GM10266 (cell line): ENCODE results near the gene POR.
"Not testable (repeated sequence)": the region's sequence is repeated elsewhere in the genome, so short reads cannot be mapped to it uniquely, and the experiment has no call there.

Experiments
- DNase-seq: peaks from one replicate; pipeline ENCODE4 v3.0.0; 2012; ENCODE audit errors: extremely low spot score
- TF ChIP-seq, protein P1 (sequence below): IDR thresholded peaks from 2 replicates; pipeline ENCODE4 v1.5.1; 2012; ENCODE audit warnings: mild to moderate bottlenecking, low read depth; ENCODE audit not compliant: control insufficient read depth, insufficient read depth; ENCODE audit errors: missing control alignments

Gene POR

DNA sequence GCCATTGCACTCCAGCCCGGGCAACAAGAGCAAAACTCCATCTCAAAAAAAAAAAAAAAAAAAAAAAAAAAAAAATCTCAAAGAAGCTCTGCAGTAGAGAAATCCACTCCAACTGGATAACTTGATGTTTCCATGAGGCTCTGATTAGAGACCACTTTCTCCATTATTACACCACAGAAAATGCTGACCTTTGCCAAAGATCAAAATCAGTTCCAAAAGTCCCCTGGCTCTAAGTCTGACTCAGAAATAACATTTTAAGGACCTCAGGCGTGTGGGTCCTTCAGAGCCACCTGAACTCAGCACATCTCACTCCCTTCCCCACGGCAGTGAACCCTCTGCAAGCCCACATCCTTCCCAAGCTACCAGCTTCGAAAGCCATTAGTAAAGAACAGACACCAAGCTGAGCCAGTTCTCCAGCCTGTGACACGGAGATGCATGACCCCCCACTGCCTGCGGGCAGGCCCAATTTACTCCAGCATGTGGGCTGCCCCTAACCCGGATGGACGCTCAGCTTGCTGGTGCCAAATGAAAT is 93.3 kb downstream of the POR start:
- no peak for DNase-seq
- TF ChIP-seq, protein P1, sequence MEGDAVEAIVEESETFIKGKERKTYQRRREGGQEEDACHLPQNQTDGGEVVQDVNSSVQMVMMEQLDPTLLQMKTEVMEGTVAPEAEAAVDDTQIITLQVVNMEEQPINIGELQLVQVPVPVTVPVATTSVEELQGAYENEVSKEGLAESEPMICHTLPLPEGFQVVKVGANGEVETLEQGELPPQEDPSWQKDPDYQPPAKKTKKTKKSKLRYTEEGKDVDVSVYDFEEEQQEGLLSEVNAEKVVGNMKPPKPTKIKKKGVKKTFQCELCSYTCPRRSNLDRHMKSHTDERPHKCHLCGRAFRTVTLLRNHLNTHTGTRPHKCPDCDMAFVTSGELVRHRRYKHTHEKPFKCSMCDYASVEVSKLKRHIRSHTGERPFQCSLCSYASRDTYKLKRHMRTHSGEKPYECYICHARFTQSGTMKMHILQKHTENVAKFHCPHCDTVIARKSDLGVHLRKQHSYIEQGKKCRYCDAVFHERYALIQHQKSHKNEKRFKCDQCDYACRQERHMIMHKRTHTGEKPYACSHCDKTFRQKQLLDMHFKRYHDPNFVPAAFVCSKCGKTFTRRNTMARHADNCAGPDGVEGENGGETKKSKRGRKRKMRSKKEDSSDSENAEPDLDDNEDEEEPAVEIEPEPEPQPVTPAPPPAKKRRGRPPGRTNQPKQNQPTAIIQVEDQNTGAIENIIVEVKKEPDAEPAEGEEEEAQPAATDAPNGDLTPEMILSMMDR: no peak

DNA sequence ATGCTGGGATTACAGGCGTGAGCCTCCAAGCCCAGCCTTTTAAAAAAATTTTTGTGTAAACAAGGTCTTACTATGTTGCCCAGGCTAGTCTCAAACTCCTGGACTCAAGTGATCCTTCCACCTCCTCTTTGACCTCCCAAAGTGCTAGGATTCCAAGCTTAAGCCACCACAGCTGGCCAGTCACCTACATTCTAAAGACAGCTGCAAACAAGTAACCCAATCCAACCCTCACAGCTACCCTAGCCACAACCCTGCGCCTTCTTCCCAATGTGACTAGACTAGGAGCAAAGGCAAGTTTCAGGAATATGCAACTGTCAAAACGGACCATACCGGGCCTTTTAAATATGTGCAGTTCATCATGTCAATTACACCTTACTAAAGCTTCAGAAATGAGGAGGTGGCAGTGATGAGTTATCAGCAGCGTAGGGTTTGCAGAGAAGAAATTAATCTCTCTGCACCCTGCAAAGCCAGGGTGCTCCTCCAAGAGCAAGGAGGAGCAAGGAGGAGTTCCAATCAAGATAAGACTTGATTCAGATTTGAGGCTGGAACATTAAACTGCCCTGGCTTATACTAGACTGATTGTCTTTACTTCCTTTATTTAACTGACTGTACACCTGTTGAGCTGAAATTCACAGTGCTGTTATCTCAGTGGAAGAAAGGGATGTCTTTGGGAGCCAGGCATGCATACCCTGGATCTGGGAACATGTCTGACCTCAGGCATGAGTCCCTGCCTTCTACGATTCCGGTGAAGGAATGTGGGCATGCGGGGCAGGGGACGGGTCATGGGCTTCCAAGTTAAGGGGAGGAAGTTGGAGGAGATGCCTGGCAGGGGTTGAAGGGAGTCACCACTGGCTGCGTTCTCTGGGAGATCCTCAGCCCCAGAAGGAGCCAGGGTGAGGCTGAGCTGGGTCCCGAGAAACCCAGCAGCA is 95.0 kb downstream of the POR start:
- TF ChIP-seq, protein P1: no peak
- no peak for DNase-seq

DNA sequence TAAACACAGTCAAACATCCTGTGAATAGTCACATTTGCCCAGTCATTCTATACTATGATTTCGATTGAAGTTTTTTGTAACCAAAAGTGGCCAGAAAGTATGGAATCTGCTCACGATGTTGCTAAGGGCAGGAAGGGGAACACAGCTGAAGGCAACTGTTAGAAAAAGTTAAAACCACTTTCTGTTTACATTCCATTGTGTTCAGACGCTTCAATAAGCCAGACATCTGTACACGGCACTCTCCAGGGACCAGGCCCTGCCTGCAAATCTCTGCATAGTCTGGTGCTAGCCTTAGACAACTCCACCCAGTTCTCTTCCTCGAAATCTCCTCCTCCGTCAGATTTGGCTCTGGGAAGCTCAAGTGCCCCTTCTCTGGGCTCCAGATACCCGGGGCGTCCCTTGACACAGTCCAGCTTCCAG is 96.5 kb downstream of the POR start:
- TF ChIP-seq, protein P1: no peak
- no peak for DNase-seq

DNA sequence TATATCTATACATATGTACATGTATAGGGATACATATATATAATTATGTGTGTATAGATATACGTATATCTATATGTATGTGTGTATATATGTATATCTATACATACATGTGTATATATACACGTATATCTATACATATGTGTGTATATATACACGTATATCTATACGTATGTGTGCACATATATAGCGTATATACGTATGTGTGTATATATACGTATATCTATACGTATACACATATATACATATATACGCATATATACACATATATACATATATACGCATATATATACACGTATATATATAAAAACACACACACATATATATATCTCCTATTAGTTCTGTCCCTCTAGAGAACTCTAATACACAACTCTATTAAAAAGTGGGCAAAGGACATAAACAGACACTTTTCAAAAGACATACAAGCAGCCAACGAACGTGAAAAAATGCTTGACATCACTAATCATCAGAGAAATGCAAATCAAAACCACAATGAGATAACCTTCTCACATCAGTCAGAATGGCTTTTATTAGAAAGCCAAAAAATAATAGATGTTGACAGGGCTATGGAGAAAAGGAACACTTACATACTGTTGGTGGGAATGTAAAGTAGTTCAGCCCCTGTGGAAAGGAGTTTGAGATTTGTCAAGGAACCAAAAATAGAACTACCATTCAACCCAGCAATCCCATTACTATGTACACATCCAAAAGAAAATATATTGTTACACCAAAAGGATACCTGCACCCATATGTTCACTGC is 101.4 kb downstream of the POR start:
- TF ChIP-seq, protein P1: no peak
- no peak for DNase-seq

DNA sequence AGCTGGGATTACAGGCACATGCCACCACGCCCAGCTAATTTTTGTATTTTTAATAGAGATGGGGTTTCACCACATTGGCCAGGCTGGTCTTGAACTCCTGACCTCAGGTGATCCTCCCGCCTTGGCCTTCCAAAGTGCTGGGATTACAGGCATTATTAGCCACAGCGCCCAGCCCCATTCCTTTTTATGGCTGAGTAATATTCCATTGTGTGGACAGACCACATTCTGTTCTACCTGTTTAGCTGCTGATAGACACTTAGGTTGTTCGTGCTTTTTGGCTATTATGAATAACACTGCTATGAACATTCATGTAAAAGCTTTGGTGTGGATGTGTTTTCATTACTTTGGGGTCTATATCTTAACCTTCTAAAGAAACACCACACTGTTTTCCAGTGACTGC is 103.6 kb downstream of the POR start:
- DNase-seq: not testable (repeated sequence)

DNA sequence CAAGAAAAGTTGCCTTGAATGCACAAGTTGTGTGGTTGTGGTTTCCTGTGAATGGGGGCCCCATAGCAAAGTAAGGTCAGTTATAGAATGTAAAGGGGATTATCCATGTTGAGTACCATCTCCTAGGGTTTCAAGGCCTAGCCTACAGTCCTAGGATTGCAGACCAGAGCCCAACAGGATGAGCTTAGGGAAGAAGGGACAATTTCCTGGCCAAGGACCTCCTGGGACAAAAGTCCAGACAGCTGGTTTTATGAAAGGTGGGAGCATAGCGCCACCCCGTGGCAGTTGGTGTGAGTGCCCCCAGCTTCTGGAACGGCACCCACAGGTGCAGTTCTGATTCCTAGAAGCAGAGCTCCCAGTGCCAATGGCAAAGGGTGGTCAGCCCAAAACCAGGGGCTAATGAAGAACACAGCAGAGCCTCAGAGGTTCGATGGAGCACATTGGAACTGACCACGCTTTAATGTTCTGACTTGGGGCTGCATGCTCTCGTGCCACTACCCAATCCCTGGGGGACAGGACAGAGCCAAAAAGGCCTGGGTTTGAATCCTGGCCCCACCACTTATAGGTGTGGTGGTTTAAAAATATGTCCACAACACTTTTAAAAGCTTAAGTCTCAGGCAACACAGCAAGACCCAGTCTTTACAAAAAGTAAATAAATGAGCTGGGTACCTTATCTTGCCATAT is 105.2 kb downstream of the POR start:
- DNase-seq: peak; percentile 75
- TF ChIP-seq, protein P1: peak; percentile 92

DNA sequence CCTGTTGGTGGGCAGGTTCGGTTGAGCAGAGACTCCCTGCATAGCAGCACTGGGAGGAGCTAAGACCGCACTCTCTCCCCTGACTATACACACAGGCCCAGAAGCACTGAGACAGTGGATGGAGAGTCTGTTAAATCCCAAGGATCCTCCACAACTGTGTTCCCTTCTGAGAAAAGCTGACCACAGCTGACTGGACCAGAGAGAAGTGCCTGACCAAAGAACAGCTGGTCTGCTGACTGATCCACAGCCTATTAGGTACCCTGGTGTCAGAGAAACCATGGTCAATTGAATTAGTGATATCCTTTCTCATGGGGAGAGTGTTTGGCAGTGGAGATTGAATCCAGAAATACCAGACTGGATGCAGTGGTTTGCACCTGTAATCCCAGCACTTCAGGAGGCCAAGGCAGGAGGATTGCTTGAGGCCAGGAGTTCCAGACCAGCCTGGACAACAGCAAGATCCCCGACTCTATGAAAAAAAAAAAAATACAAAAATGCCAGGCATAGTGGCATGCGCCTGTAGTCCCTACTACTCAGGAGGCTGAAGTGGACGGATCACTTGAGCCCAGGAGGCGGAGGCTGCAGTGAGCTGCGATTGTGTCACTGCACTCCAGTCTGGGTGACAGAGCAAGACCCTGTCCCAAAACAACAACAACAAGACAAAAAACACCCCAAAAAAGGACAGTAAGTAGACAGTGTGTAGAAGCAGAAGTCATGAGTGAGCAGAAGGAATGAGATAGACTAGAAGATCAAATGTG is 107.2 kb downstream of the POR start:
- DNase-seq: no peak

More for the DNA sequence above, 107.2 kb downstream of the POR start:
- TF ChIP-seq, protein P1: no peak
